ENCODE results near the gene CEP72.

Gene CEP72

GRCh38 chr5:640461-641330 lies 28.6 kb downstream of the CEP72 start:
- H3K4me3 ChIP-seq (ENCODE audit: control insufficient read depth, low read depth, low read length): no peak overlapping the region
- DNase-seq (ENCODE audit: low read depth): no peak
- TF ChIP-seq, protein P1, sequence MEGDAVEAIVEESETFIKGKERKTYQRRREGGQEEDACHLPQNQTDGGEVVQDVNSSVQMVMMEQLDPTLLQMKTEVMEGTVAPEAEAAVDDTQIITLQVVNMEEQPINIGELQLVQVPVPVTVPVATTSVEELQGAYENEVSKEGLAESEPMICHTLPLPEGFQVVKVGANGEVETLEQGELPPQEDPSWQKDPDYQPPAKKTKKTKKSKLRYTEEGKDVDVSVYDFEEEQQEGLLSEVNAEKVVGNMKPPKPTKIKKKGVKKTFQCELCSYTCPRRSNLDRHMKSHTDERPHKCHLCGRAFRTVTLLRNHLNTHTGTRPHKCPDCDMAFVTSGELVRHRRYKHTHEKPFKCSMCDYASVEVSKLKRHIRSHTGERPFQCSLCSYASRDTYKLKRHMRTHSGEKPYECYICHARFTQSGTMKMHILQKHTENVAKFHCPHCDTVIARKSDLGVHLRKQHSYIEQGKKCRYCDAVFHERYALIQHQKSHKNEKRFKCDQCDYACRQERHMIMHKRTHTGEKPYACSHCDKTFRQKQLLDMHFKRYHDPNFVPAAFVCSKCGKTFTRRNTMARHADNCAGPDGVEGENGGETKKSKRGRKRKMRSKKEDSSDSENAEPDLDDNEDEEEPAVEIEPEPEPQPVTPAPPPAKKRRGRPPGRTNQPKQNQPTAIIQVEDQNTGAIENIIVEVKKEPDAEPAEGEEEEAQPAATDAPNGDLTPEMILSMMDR (IDR thresholded peaks at IDR 0.05; ENCODE audit: control insufficient read depth, insufficient read depth, low read depth, low read length, missing control alignments): no peak

- TF ChIP-seq, protein P1 (IDR thresholded peaks at IDR 0.05; ENCODE audit: control insufficient read depth, insufficient read depth, low read depth, low read length, missing control alignments): no peak
- H3K4me3 ChIP-seq (ENCODE audit: control insufficient read depth, low read depth, low read length): no peak overlapping the region
- DNase-seq (ENCODE audit: low read depth): no peak
Observed at GRCh38 chr5:641331-641765, 29.2 kb downstream of the CEP72 start.

DNA sequence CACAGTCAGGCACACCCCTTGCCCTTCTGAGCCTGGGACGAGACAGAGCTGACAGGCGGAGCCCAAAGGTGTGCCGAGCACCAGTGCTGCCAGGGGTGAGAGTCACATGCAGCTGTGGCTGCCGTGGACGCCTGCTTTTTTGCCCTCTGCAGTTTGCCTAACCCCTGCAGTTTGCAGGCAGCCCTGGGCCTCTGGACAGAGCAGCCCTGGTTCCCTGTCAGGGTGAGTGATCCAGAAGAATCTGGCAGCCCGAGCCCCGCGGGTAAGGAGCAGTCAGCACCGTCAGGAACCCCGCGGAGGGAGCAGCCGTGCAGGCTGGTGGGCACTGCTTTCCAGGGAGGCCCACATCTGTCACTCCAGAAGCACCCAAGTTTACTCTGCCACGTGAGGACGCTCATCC lies 30.3 kb downstream of the CEP72 start:
- TF ChIP-seq, protein P1 (IDR thresholded peaks at IDR 0.05; ENCODE audit: control insufficient read depth, insufficient read depth, low read depth, low read length, missing control alignments): no peak
- DNase-seq (ENCODE audit: low read depth): no peak

GRCh38 chr5:643351-643801 lies 31.2 kb downstream of the CEP72 start:
- DNase-seq (ENCODE audit: low read depth): no peak
- TF ChIP-seq, protein P1 (IDR thresholded peaks at IDR 0.05; ENCODE audit: control insufficient read depth, insufficient read depth, low read depth, low read length, missing control alignments): no peak
- H3K4me3 ChIP-seq (ENCODE audit: control insufficient read depth, low read depth, low read length): no peak overlapping the region

More for the DNA sequence above, 30.3 kb downstream of the CEP72 start:
- no peak overlapping the region for H3K4me3 ChIP-seq (ENCODE audit: control insufficient read depth, low read depth, low read length)

DNA sequence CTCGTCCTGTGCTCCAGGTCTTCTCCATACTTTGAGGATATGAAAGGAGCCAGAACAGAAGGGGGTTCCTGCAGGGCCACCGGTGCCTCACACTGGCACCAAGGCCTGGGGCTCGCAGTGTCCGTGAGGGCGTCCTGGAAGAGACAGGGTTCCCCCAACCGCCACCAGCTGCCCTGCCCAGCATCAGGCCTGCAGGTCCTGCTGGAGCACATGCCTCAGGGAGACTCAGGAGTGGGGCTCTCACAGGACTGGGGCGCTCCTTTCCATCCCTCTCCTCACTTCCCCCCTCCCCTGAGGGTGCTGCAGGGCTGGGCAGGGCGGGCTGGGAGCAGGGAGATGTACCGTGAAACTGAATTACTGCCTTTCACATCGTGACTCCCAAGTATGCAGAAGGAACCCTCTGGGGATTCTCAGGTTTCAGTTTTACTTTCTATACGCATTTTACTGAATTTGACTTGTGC lies 31.7 kb downstream of the CEP72 start:
- DNase-seq (ENCODE audit: low read depth): no peak
- TF ChIP-seq, protein P1 (IDR thresholded peaks at IDR 0.05; ENCODE audit: control insufficient read depth, insufficient read depth, low read depth, low read length, missing control alignments): no peak
- H3K4me3 ChIP-seq (ENCODE audit: control insufficient read depth, low read depth, low read length): no peak overlapping the region

- no peak for DNase-seq (ENCODE audit: low read depth)
- no peak overlapping the region for H3K4me3 ChIP-seq (ENCODE audit: control insufficient read depth, low read depth, low read length)
- TF ChIP-seq, protein P1 (IDR thresholded peaks at IDR 0.05; ENCODE audit: control insufficient read depth, insufficient read depth, low read depth, low read length, missing control alignments): no peak
Observed at GRCh38 chr5:644509-644908, 32.4 kb downstream of the CEP72 start.
